Jurkat, Clone E6-1 (cell line): ENCODE results near the gene BHLHE40.

ENCODE experiments used
- DNase-seq: peaks from one replicate; pipeline ENCODE4 v3.0.0-alpha.2; 2011; ENCODE audit warnings: low read depth, low spot score
- H3K4me3 ChIP-seq: 2 replicates; pipeline ENCODE4 v1.5.1; 2011; ENCODE audit warnings: mild to moderate bottlenecking, low read length, control low read depth, moderate library complexity

BHLHE40 gene

DNA sequence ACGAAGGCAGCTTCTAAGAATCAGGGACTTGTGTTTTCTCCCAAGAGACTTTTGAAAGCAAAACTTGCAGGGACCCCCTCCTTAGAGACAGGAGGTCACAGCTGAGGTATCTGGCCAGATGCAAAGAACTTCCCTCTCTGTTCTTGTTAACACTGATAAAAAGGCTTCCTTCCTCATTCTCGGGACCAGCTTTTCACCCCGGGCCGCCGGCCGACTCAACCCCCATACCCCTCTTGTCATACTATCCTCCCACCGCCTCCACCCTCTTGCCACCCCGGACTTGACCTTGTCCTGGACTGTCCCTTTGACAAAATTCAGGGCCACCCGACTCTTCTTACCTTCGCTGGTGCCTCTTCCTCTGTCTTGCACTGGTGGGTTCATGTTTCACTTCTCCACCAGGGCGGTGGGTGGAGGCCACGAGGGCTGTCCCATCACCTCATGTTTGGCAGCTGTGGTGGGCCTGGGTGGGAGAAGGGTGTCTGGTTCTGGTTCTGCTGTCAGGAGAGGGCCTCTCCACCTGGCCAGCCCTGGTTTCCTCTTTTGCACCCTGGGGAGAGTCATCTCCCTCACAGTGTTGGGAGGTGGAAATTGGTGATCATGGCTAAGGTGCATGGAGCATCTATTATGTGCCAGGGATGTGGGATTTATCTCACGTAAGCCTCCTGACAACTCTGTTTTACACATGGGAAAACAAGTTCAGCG, 32.5 kb downstream of the BHLHE40 start:
- no peak overlapping the region for H3K4me3 ChIP-seq
- DNase-seq: no peak

DNA sequence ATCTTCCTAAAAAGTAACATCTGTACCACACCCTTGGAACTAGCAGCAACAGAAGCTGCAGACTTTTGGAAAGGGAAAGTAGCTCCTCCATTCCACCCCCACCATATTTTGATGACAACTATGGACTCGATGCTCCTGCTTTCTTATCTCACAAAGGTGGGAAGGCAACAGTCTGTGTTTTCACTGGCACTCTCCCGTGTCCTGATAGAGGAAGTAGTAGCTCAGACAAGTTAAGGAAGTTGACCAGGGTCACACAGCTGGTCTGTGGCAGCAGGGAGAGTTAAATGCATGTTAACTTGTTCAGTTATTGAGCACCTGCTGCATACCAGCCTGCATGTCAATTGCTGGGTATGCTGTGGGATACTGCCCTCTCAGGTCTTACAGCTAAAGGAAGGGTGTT, 33.1 kb downstream of the BHLHE40 start:
- no peak overlapping the region for H3K4me3 ChIP-seq
- no peak for DNase-seq

DNA sequence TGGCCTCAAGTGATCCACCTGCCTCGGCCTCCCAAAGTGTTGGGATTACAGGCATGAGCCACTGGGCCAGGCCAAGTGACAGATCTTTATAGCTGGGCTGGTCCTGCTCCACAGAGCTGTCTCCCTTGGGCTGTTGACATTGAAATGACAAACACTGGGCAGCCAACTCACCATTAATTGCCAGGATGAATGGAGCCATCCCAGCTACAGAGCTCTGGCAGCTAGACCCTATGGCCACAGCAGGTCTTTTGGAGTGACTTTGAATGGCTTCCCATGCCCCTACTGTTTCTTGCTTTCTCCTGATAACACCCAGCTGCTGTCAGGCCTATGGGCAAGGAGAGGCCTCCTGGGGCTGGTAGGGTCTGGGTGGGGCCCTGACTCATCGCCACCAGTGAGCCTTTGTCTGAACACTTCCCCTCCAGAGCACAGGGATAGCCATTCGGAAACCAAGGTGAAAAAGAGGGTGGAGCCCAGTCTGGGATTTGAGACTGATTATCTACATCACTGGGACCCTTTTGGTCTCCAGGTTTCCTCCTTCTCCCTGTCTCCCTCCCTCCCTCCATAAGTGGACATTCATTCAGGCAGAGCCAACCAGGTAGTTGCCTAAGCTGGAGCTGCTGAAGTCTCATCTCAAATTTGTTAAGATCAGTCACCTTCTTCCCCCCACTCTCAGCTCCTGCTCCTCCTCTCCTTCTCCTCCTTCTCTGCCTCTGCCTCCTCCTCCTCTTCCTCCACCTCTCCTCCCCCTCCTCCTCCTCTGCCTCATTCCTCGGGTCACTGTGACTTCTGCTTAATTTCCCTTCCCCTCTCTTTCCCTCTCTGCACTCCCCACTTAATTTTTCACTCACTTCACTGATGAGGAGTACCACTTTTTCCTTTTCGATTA, 34.0 kb downstream of the BHLHE40 start:
- no peak overlapping the region for H3K4me3 ChIP-seq
- DNase-seq: no peak

DNA sequence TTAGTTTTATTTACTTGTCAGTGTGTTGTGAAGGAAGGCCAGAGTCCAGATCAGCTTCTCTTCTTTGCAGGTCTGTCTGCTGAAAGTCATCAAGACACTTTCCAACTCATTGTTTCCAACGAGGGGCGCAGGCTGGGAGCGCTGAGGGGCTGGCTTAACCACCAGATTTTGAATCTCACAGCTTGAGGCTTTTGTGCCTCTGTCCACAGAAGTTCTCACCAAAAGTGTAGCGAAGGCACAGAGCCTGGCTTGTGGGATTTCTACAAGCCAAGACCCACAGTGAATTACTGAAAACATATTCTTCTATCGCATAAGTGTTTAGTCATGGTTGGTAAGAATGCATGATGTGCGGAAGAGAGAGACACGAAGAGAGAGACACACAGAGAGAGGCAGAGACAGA, 35.2 kb downstream of the BHLHE40 start:
- DNase-seq: no peak

DNA sequence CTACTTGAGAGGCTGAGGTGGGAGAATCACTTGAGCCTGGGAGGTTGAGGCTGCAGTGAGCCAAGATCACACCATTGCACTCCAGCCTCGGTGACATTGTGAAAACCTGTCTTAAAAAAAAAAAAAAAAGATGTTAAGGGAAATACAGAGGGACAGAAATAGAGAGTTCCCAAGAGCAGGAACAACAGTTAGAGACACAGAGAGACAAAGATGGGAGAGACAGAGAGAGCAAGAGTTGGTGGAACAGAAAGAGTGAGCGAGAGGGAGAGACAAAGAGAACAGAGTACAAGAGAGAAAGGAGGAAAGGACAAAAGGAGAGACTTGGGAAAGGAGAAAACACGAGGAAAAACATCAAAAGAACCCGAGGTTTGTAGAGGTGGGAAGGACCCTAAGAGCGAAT, 35.8 kb downstream of the BHLHE40 start:
- no peak overlapping the region for H3K4me3 ChIP-seq
- no peak for DNase-seq

More for the DNA sequence above, 35.2 kb downstream of the BHLHE40 start:
- no peak overlapping the region for H3K4me3 ChIP-seq

DNA sequence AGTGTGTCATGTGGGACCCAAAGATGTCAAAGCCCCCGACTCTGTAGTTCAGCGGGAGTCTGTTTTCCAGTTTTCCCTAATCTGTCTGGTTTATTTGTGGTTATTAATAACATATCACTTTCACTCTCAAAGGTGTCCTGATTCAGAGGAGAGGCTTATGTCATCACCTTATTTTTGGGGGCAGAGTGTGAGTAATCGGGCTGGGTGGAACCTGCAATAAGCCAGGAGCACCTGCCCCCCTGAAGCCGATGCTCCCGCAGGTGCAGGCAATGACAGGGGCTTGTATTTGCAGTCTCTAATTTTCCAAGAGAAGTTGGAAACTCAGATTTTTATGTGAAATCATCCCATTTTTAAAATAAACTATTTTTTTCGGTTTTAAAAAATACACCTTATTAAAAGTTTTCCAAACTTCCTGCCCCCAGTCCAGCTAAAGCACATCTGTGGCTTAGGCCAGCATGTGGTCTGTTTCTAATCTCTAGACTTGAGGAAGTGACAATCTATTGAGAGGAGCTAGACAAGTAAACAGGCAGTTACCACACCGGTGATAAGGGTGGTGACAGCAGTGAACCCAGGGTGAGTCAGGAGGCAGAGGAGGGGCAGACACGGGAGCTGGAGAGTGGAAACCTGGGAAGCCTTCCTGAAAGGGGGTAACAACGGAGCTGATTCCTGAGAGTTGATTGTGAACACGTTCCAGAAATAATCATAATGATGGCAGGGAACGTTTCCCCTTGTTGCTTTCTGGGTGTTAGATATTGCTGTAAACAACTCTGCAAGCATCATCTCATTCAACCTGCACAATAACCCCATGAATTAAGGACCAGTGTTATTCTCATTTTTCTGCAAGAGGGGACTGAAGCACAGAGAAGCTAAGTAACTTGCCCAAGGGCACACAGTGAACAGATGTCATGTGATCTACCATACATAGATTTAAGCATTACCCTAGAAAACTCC, 37.2 kb downstream of the BHLHE40 start:
- DNase-seq: no peak
- H3K4me3 ChIP-seq: no peak overlapping the region

DNA sequence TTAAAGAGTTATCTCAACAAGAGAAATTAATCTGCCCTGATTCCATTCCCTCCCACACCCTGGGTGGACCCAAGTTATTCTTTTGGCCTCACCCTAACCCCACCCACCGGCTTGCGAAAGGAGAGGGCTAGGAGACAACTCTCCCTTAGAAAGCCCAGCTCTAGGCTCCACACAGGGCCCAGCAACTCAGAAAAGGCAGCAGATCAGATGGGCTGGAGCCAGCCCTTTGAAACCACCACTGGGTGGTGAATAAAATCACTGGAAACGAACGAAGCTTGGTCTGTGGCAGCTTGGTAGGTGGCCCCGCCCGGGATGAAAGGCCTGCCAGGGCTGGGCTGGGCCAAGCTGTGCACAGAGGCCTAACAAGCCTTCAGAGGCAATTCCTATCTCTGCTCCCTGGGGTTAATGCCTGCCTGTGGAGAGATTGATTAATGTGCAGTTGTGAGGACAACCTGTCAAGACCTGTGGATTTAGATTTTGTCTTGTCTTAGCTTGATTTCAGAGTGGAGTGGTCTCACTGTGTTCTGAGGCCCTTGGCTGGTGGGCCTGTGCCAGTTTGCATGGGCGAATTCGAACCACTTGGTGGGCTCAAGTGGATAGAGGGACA, 38.8 kb downstream of the BHLHE40 start:
- H3K4me3 ChIP-seq: no peak overlapping the region
- DNase-seq: no peak

DNA sequence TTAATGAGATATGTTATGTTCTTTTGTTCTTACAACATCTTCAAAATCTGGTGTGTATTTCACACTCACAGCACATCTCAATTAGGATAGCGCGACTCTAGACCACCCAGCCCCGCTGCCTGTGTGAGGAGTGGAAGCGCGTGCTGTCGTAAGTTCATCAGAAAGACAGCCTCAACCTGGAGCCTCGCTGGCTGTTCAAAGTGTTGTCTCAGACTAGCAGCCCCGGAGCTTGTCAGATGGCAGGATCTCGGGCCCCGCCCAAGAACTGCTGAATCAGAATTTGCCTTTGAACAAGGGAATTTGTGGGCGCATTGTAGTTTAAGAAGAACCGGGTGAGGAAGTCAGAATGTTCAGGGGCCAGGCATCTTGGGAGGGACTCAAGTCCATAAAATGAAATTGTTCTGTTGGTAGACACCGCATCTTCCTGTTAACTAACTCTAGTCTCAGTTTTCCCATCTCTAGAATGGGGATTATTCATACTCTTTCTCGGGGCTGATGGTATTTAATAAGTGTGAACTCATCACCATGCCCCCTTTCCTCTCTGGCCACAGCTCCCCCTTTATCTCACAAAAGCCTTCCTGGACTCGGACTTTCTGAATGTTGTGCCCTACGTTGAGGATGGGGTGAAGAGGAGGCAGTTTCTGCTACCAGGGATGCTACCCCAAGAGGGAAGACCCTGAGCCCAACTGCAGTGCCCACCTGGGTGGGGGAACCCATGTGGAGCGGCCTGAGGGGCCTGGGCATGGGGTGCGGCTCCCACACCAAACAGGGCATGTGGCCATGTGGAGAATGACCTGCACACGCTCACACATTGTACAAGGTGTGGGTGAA, 40.4 kb downstream of the BHLHE40 start:
- peak; percentile 90 for DNase-seq
- H3K4me3 ChIP-seq: no peak overlapping the region

DNA sequence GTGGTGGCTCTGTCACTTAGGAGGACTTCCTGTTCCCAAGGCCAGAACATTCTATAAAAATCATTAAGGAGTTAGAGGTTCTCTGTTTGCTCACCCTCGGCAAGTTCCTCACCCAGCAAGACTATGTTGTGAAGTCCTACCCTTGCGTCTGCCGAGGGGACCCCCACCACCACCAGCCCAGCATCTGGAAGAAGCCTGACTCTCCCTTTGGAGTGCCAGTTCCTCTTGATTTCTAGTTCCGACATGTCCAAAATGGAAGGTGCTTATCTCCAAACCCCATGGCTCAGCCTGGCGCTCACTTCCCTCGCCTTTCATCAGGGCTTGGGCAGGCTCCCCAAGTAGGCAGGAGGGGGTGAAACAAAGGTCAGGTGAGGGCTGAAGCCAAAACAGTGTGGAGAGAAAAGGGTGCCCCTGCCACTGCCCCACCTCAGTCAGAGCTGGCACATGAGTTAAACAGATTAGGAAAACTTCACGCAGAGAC, 41.0 kb downstream of the BHLHE40 start:
- DNase-seq: no peak

DNA sequence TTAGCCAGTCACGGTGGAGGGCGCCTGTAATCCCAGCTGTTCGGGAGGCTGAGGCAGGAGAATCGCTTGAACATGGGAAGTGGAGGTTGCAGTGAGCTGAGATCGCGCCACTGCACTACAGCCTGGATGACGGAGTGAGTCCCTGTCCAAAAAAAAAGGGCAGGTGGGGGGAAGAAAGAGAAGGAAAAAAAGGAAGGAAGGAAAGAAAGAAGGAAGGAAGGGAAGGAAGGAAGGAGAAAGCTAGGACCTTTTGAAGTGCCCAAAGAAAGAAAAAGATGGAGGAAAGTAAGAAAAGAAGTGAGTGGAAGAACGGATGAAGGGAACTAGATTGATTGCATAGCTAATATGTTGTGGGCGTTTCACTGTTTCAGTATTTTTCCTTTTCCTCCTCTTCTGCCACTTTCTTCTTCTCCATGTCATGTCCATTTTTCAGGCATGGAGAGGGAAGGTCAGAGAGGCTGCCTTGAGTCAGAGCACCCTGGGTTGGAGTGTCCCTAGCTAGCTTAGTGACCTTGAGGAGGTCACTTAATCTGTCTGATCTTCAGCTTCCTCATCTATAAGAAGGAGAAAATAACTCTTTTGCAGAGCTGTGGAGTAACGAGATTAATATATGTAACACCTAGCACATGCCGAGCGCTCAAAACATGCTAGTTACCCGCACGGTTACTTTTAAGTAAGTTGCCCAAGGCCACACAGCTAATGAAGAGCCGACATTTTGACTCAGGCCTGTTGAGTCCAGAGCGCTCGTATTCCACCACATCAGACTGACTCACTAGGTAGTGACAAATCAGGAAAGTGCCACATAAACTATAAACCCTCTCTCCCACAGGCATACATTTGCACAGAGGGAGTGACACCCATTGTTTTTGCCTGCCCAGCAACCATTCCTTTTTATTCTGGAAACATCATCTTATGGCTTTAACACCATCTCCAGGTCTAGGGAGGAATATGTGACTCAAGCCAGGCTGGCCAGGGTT, 42.2 kb downstream of the BHLHE40 start:
- no peak for DNase-seq

More for the DNA sequence above, 41.0 kb downstream of the BHLHE40 start:
- no peak overlapping the region for H3K4me3 ChIP-seq

DNA sequence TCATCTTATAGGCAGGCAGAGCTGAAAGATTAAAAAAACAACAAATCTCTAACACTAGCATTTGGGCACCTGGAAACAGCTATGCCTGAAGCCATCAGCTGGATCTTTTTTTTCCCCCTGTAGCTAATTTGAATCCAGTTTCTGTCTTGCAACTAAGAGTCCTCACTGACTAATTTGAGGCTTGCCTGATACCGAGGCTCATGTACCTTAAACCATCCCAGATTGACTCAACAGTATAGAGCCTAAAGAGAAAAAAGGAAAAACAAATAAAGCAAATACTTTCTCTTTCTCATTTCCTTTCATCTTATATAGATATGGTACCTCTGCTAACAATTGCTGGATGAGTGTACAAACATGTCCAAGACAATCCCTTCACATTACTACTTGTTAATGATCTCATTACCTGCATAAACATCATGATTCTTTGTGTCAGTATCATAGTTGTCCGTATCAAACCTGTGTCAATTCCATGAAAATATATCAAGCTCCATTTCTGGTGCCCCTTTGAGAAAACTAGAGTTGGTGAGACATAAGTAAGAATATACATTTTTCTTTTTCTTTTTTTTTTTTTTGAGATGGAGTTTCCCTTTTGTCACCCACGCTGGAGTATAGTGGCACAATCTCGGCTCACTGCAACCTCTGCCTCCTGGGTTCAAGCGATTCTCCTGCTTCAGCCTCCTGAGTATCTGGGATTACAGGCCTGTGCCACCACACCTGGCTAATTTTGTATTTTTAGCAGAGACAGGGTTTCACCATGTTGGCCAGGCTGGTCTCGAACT, 43.1 kb downstream of the BHLHE40 start:
- no peak for DNase-seq
- H3K4me3 ChIP-seq: no peak overlapping the region

More for the DNA sequence above, 42.2 kb downstream of the BHLHE40 start:
- H3K4me3 ChIP-seq: no peak overlapping the region

DNA sequence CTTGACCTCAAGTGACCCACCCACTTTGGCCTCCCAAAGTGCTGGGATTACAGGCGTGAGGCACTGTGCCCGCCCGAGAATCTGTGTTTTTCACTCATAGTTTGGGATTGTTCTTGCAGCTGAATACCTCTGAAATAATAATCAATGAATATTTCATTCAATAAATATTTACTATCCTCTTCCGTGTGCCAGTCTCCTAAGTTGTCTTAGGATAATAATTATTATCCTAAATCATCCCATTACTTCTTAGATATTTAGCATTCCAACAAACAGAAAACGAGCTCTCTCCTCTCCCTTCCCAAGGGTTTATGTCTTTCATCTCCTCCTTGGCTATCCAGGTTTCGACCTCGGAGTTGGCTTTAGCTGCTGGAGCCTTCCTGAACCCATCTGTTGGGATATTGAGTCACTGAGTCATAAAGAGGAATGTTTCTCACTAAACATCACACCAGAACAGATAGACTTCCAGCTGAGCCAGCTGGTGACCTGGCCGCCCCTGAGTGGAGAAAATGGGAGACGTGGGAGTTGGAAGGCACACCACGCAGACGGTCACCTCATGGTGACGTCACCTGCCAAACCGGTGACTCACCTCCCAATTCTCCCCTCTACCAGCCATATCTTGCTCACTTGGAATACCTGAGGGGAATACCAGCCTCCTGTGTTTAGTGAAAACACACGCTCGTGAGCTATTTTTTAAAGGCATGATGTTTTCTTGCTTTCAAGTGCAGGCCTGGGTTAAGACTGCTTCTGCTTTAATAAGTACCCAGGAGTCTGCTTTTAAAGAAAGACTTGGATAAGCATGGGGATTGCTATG, 43.9 kb downstream of the BHLHE40 start:
- DNase-seq: no peak
- no peak overlapping the region for H3K4me3 ChIP-seq

DNA sequence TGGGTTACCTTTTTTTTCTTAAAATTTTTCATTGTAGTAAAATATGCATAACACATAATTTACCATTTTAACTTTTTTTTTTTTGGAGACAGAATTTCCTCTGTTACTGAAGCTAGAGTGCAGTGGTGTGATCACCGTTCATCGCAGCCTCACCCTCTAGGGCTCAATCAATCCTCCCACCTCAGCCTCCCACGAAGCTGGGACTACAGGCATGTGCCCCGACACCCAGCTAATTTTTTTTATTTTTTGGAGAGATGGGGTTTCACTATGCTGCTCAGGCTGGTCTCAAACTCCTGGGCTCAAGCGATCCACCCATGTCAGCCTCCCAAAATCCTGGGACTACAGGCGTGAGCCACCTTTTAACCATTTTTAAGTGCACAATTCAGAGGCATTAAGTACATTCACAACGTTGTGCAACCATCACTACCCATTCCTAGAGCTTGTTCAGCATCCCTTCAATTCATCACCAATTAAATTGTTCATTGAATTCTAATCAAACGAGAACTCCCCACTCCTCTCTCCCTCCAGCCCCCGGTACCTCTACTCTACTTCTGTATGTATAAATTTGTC, 44.6 kb downstream of the BHLHE40 start:
- DNase-seq: no peak

DNA sequence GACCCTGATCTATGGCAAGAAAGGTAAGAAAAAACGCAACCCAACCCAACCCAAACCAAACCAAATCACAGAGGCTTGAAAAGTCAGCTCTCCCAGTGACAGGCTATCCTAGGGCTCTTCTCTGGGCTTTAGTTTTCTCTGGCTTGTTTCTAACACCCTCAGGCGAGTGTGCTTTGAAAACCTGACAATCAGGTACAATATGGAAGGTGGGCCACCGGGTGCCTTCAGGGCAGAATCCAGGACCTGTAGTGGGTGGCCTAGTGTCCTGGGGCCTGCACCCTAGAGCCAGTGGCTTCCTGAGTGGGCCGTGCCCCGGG, 46.8 kb downstream of the BHLHE40 start:
- no peak for DNase-seq
- no peak overlapping the region for H3K4me3 ChIP-seq

More for the DNA sequence above, 44.6 kb downstream of the BHLHE40 start:
- H3K4me3 ChIP-seq: no peak overlapping the region

DNA sequence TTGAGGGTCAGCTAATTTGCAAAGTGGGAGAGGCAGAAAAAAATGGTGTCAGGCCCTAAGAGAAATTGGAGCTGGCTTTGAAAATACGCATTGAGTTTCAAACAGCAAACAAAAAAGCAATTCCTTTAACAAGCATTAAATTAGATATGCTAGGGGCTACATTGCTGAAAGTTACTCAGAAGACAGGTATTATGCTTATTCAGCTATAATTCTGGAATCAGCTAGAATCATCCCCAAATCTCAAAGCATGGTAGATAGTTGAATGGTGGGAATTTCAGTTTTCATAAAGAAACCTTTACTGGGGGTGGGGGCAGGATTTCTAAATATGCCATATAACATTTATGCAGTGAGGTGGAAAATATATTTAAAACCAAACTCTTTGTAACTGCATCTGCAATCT, 50.5 kb downstream of the BHLHE40 start:
- H3K4me3 ChIP-seq: no peak overlapping the region
- no peak for DNase-seq
